GM12878 (cell line): ENCODE data around the gene GNPTAB. TPM values are rescaled to one million over a fixed set of nuclear protein-coding genes. Genes with fewer than 3 reads are reported as not detected.

Experiments
- CHD2 ChIP-seq: IDR thresholded peaks from 2 replicates; pipeline ENCODE4 v1.6.1; 2011; ENCODE audit warnings: low read depth, low read length, improper control_type of control experiment, borderline replicate concordance
- DPF2 ChIP-seq: fragments of 450-650 bp; IDR thresholded peaks from 2 replicates; pipeline ENCODE4 v1.6.1; 2017; ENCODE audit warnings: mild to moderate bottlenecking
- EP300 ChIP-seq, 2 experiments: fragments of 150-350 bp in 1 of 2; IDR thresholded peaks; 2 replicates each; pipeline ENCODE4 v1.6.1; 2011 to 2012; ENCODE audit warnings: low read depth in 2 of 2, low read length in 2 of 2, borderline replicate concordance in 1 of 2, improper control_type of control experiment in 1 of 2, inconsistent platforms in 1 of 2; ENCODE audit not compliant: control insufficient read depth in 1 of 2
- FOXM1 ChIP-seq: IDR thresholded peaks from 2 replicates; pipeline ENCODE4 v1.6.1; 2012; ENCODE audit warnings: low read depth, mild to moderate bottlenecking, inconsistent platforms, low read length, moderate library complexity
- IRF4 ChIP-seq: IDR thresholded peaks from 2 replicates; pipeline ENCODE4 v1.6.1; 2011; ENCODE audit warnings: low read depth, low read length
- MAX ChIP-seq: IDR thresholded peaks from 2 replicates; pipeline ENCODE4 v1.6.1; 2012; ENCODE audit warnings: low read depth, low read length, improper control_type of control experiment
- MEF2B ChIP-seq: fragments of 450-650 bp; IDR thresholded peaks from 2 replicates; pipeline ENCODE4 v1.6.1; 2018; ENCODE audit warnings: mild to moderate bottlenecking, moderate library complexity; ENCODE audit not compliant: partially characterized antibody, poor library complexity, severe bottlenecking
- NBN ChIP-seq: fragments of 450-650 bp; IDR thresholded peaks from 2 replicates; pipeline ENCODE4 v1.6.1; 2016
- NR2C1 ChIP-seq: fragments of 450-650 bp; IDR thresholded peaks from 2 replicates; pipeline ENCODE4 v1.6.1; 2017; ENCODE audit warnings: antibody characterized with exemption, mild to moderate bottlenecking, moderate library complexity
- SKIL ChIP-seq: fragments of 450-650 bp; IDR thresholded peaks from 2 replicates; pipeline ENCODE4 v1.6.1; 2017; ENCODE audit warnings: mild to moderate bottlenecking, low read depth, inconsistent platforms; ENCODE audit not compliant: poor library complexity, severe bottlenecking
- ZNF622 ChIP-seq: fragments of 450-650 bp; IDR thresholded peaks from 2 replicates; pipeline ENCODE4 v1.6.1; 2017; ENCODE audit warnings: mild to moderate bottlenecking, inconsistent platforms
- polyA plus RNA-seq, 11 experiments: library from polyadenylated mRNA; depleted of rRNA in 4 of 11; unstranded in 6 of 11; stranded (reverse) in 5 of 11; fragments of >200 nt; fragmentation: Nextera tagmentation in 4 of 11; fragmentation: Illumina TruSeq in 1 of 11; extraction: Ambion mirVana in 4 of 11; extraction: Trizol in 1 of 11; gene quantifications; 1 replicate in 1 of 11; 2 replicates in 10 of 11; pipeline versions ENCODE4 v1.2.1 to v1.2.3, GENCODE V29; 2011 to 2016; ENCODE audit warnings: inconsistent platforms in 2 of 11, missing spikeins in 2 of 11, low read depth in 1 of 11
- total RNA-seq, 4 experiments: library from RNA; depleted of rRNA in 3 of 4; stranded (reverse); fragments of >200 nt in 3 of 4; fragmentation: Illumina TruSeq in 1 of 4; extraction: Trizol in 1 of 4; gene quantifications; 2 replicates each; pipeline versions ENCODE4 v1.2.1 to v1.2.3, GENCODE V29; 2013 to 2021

Gene GNPTAB
- total and polyA plus RNA-seq, 10 of the 15 experiments (the other 5 are each of a cell fraction or from before 2014, with no cell fraction given), result 9.8 to 38.9 (median 35.3) TPM

GRCh38 chr12:101745481-101745880 is 85.3 kb downstream of the GNPTAB start (continued):
- TF ChIP-seq ZNF622 (no peak), SKIL (no peak), NBN (no peak), MEF2B (no peak), FOXM1 (no peak), IRF4 (no peak), EP300 (IDR thresholded peaks at IDR 0.05; ENCODE audit: borderline replicate concordance in 1 of 2, control insufficient read depth in 1 of 2, low read depth in 2 of 2, low read length in 2 of 2) (no peak), CHD2 (no peak), MAX (no peak), DPF2 (no peak), NR2C1 (no peak)
